Sigmoid colon (tissue), 4 donors: ENCODE results near the gene SERINC5.

Source experiments
- EP300 ChIP-seq, 4 donors: sonication (generic); formaldehyde crosslinking; IDR thresholded peaks; one replicate each; pipeline ENCODE4 v1.6.1; 2017; ENCODE audit warnings: antibody characterized with exemption in 4 of 4
- POLR2A ChIP-seq, 2 donors: fragments of 450-650 bp; IDR thresholded peaks; one replicate each; pipeline ENCODE4 v1.6.1; 2016; ENCODE audit warnings: antibody characterized with exemption in 2 of 2, mild to moderate bottlenecking in 2 of 2, moderate library complexity in 2 of 2
- TF ChIP-seq, protein P1 (sequence below), 4 experiments: fragments of 450-650 bp in 3 of 4; fragments of 200-600 bp in 1 of 4; IDR thresholded peaks; one replicate each; pipeline ENCODE4 v1.5.1; 2016 to 2019; ENCODE audit warnings: antibody characterized with exemption in 4 of 4, mild to moderate bottlenecking in 3 of 4, moderate library complexity in 2 of 4

DNA sequence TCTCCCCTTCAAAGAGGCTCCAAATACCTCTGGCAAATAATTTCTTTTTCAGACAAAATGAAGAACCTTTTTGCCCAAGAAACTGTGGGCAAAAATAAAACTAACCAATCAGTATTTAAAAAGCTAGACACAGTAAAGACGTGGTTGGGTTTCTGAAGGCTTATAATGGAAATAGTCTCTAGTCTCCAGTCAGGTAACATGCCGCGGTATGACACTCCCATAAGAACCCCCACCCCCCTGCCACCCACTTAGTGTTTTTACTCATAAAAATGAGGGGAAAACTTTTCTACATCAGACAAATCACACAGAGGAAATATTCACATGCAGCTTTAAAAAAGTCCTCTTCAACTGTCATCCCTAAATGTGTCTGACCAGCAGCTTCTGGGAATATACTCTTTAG lies 115.4 kb downstream of the SERINC5 start:
- TF ChIP-seq POLR2A (IDR thresholded peaks at IDR 0.05) = no peak
- TF ChIP-seq, protein P1, sequence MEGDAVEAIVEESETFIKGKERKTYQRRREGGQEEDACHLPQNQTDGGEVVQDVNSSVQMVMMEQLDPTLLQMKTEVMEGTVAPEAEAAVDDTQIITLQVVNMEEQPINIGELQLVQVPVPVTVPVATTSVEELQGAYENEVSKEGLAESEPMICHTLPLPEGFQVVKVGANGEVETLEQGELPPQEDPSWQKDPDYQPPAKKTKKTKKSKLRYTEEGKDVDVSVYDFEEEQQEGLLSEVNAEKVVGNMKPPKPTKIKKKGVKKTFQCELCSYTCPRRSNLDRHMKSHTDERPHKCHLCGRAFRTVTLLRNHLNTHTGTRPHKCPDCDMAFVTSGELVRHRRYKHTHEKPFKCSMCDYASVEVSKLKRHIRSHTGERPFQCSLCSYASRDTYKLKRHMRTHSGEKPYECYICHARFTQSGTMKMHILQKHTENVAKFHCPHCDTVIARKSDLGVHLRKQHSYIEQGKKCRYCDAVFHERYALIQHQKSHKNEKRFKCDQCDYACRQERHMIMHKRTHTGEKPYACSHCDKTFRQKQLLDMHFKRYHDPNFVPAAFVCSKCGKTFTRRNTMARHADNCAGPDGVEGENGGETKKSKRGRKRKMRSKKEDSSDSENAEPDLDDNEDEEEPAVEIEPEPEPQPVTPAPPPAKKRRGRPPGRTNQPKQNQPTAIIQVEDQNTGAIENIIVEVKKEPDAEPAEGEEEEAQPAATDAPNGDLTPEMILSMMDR (IDR thresholded peaks at IDR 0.05) = no peak
- TF ChIP-seq EP300 (IDR thresholded peaks at IDR 0.05) = no peak
